NOMO-1 treated with DMSO at 0.1 percent for 48 hours (cell line): ENCODE results near the gene MPO.
A peak's percentile ranks its signal among the peaks of the same experiment; 100 is the strongest.

ENCODE experiments used
- DNase-seq: peaks from one replicate; lab custom pipeline; 2025; ENCODE audit not compliant: unreplicated experiment; lab: John Stamatoyannopoulos, UW

The MPO gene

DNA sequence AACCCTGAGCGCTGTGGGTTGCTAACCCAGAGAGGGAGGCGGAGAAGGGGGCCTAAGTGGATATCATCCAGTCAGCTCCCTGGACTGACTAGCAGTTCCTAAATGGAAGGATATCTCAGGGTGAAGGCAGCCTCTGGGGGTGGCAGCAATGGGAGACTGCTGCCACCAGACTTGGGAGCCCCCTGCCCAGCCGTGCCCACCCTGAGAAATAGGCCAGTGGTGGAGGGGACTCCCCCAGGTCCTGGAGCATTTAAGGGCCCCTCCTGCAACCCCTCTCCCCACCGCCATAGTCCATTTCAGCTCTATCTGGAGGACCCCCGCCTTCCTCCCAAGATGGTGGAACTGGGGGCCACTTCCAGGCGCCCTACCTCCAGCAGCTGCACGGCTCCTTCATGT is 39.4 kb upstream of the MPO start:
- DNase-seq = no peak

- no peak for DNase-seq
These were observed 38.7 kb upstream of the MPO start for GRCh38 chr17:58319173-58320162.

- DNase-seq = no peak
These were observed 38.0 kb upstream of the MPO start for GRCh38 chr17:58318627-58319172.

GRCh38 chr17:58318065-58318481 is 37.3 kb upstream of the MPO start:
- DNase-seq = no peak

DNA sequence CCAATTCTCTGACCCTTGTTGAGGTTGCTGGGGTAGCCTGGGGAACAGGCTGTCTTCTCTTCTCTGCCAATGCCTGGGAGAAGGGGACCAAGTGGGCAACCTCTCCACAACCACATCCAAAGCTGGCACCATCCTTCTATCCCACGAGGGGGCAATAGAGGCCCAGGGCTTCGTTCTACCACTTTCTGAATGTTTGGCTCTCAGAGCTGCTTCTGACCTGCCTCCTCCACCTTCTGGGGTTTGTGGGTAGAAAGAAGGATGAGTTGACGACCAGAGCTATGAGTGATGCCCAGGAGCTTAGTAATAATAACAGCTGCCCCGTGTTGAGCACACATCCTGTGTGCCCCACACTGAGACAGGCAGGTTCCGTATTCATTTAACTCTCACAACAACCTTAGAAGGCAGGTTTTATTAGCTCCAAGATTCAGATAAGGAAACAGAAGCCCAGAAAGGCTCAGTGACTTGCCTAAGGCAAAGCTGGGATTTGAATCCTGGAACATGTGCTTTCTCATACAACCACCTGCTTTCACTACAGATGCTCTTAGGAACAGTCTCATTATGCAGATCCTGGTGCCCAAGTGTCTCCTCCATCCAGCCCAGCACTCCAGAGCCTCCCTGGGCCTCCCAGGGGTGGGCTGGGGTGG is 36.8 kb upstream of the MPO start:
- DNase-seq = peak; percentile 60

DNA sequence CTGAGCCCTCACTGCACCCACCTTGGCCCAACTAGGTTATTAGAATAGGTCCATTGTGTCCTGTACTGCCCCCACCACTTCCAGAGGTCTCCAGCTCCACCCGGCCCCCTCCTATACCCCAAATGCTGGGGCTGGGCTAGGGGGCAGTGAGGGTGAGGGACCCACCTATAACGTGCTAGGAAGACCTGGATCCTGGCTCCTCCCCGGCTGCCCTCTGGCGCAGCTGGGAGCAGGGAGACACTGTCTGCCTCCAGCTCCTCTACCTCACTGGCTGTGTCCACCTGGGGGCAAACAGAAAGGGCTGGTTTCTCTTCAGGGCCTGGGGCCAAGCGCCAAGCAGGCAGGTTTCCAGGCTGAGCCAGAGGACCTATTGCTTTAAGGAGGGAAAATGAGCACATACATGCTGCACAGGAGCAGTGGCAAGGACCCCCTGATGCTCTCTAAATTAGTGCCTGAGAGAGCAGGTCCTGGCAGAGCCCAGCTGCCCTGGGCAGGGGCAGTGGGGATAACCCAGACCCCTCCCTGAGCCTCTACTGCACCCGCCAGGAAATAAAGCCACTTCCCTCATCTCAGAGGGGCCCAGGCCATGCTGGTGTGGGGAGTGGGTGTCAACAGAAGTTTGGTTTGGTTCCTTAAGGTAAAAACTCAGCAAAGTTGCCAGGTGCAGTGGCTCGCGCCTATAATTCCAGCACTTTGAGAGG is 35.7 kb upstream of the MPO start:
- DNase-seq = no peak

DNA sequence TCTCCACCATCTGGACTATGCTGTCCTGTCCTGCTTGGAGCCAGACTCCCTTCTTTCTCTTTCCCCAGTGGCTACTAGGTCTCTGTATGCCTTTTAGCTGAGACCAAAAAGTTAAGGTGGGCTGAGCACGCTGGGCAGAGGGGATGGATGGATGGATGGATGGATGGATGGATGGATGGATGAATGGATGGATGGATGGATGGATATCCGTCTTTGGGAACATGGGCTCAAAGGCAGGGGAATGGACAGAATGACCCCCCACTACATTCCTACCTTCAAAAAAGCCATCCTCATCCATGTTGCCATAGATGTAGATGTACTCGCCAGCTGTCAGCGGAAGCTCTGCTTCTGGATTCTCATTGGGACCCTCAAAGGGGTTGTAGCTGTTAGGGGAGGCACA is 35.0 kb upstream of the MPO start:
- DNase-seq = no peak

GRCh38 chr17:58315281-58315711 is 34.6 kb upstream of the MPO start:
- no peak for DNase-seq

DNA sequence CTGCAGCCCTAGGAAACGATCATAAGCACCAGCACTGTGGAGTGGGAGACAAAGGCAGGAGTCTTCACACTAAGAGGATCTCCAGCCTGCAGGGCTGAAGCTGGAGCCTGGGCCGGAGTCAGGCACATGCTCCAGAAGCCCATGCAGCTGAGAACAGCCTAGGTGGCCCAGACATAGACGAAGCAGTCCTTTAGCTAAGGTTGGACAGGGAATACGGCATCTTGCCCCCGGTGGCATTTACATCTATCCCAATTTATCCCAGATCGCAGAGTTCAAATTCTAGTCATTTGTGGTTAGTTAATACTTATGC is 33.9 kb upstream of the MPO start:
- no peak for DNase-seq

DNA sequence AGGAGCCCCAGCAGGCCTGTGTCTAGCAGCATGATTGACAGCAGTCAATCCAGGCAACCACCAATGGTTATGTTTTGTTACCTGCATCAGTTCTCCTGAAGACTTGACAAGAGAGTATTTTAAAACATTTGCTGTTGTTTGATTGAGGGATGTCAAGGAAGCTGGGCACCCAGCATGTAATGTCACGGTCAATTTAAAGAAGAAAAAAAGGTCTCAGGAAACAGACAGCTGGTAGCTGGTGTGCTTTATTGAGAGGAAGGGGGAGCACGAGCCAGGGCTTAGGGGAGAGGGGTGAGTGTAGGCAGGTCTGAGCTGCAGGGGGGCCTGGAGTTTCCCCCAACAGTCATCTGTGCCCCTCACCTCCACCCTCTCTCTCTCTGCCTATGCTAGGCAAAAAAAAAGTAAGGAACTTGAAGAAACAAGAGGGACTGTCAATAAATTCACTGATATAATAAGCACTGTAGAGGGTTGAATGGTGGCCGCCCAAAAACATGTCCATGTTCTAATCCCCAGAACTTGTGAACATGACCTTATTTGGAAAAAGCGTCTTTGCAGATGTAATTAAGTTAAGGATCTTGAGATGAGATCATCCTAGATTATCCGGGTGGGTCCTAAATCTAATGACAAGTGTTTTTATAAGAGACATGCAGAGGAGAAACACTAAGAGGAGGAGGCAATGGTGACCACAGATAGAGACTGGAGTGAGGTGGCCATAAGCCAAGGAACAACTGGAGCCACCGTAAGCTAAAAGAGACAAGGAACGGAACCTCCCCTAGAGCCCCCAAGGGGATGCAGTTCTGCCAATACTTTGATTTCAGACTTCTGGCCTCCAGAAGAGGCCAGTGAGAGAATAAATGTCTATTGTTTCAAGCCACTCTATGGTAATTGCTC is 33.3 kb upstream of the MPO start:
- DNase-seq = no peak

GRCh38 chr17:58312829-58313228 is 32.1 kb upstream of the MPO start:
- DNase-seq = no peak

DNA sequence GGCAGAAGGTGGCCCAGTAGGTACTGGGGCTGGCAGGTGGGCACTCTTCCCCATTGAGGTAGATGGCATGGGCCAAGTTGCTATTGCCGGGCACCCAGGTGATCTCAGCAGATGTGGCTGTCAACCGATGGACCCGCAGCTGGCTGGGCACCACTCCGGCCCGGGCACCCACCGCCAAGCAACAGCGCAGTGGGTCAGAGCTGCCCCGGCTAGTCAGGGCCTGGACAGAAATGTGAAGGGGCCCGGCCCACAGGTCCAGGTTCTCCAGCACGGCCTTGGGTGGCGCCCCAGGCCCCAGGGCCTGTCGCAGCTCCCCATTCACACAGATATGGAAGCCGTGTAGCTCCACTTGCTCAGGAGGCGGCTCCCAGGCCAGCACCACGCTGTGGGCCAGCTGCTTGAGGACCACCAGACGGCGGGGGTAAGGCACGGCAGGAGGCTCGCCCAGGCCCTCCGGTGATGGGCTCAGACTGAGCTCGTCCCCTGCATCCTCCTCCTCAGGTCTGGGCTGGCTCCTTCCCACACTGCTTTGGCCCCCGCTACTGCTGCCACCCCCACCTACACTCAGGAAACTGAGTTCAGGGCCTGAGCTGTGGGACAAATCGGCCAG is 31.4 kb upstream of the MPO start:
- no peak for DNase-seq

DNA sequence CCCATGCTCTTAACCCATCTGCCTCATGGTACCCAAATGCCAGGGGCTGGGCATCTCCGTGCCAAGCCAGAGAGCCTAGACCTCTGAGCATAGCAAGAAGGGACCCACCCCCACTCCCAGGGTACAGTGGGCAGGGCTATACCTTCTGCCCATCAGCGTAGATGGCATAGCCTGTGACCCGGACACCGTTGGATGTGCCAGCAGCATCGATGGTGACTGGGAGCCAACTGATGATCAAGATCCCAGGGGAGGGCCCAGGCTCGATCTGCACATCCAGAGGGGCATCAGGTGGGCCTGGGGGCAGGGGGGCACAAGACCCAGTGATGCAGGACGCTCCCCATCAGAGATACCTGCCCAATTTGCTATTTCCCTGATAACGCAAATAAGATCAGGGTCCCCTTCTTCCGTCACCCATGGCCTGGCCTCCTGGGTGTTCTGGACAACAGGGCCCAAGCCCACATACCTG is 30.7 kb upstream of the MPO start:
- DNase-seq = no peak

DNA sequence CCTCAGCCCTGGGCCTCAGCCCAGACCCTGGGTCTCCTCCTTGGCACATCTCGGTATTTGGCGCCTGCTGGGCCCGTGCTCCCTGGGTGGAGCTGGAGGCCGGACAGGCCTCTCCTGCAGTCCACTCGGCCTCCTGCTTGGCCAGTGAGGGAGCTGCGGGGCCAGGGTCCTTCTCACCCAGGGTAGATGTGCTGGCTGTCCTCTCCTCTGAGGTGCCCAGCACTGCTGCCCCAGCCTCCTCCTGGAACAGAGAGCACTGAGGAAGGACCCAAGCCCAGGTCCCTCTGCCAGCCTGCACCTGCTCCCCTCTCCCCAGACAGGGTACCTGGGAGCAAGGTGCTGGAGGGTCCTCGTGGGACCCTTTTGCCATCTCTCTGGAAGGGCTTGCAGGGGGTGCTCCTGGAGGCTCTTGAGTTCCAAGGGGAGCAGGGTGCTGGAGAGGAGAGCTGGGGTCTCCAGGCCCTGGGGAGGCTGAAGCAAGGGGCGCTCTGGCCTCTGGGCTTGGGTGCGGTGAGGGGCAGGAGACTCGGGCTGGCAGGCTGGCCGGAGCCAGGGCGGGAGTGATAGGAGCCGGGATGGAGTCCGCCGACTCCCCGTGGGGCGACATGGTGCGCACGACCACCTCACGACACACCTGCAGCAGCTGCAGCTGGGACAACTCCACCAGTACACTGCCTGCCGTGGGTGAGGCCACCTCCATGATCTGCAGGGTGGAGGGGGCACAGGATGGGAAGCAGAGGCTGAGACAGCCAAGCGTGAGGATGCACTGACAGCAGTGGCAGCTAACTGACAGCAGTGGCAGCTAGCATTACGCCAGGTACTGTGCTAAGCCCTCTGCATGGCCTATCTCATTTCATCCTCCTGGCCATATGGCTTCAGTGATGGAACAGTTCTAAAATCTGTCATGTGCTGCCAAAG is 30.0 kb upstream of the MPO start:
- DNase-seq = no peak

GRCh38 chr17:58309918-58310259 is 29.2 kb upstream of the MPO start:
- DNase-seq = no peak

DNA sequence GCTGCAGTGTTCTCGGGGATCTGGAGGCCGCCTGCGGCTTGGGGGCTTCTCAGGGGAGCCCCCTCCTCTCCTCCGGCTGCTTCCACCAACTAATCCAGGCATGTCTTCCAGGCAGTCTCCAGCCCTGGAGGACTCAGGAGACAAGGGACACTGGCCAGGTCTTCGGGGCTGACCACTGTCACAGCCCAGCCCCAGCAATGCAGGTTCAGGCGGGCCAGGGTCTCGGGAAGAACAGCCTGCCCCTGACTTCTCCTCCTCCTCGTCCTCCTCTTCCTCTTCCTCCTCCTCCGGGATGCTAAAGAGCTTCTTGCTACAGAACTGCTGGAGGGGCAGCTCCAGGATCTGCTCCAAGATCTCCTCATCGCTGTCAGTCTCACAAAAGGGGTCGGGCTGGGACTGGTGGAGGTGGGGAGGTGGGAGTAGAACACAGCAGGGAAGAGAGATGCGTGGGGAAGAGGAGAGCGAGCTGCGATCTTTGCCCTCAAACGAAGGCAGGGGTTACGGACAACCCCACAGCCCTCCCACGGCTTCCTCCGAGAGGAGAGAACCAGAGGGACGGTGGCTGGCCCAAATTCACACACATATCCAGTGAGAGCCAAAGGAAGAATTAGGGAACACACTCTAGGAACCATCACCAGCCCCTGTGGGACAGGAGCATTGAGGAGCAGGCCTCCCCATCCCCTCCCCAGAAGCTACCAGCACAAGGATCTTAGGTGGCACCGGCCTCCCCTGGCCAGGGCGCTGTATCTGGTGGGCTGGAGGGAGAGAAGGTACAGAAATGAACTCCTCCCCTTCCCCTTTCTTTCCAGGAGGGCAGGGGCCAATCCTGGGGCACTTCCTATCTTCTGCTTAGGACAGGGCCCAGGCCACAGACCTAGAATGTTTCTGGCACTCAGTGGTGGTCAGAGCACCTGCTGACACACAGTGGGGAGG is 28.5 kb upstream of the MPO start:
- DNase-seq = no peak

DNA sequence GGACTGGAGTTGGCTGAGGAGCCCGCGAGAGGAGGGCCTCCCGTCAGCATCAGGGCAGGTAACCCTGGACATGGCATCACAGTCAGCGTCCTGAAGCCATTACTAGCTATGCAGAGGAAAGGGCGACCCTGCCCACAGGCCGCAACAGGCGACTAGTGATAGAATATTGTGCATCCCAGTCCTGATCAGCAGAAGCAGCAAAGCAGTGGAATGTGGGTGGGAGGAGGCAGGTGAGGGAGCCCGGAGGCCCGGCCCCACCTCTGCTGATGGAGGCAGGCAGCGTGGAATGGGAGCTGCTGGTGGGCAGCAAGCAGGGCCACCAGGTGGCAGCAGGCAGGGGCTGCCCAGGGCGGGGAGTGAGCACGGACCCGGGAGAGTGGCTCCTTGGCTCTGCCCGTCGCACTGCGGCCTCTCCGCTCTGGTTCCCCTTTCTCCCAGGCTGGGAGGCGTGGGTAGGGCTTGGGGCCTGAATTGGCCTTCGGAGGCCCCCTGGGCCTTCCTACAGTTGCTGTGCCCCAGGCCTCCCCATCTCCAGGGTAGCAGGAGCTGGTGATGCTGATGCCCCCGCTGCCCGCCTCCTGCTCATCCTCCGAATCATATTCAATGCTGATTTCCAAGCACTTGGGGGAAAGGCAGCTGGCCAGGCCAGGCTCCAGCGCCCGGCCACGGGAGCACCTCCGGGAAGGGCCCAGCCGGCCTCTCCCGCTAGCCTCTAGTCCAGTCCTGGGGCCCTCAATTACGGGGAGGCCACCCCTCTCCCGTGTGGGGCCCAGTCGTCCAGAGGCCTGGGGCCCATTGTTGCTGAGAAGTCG is 27.6 kb upstream of the MPO start:
- no peak for DNase-seq
